HG03565 (cell line): ENCODE results near the gene NLN.
"Not testable (repeated sequence)": the region's sequence is repeated elsewhere in the genome, so short reads cannot be mapped to it uniquely, and the experiment has no call there.

ENCODE experiments used
- ATAC-seq: cut with Tn5 transposase; IDR thresholded peaks from one replicate; pipeline ENCODE4 v1.9.1; 2021; ENCODE audit warnings: mild to moderate bottlenecking, moderate library complexity; ENCODE audit not compliant: unreplicated experiment

Gene NLN

DNA sequence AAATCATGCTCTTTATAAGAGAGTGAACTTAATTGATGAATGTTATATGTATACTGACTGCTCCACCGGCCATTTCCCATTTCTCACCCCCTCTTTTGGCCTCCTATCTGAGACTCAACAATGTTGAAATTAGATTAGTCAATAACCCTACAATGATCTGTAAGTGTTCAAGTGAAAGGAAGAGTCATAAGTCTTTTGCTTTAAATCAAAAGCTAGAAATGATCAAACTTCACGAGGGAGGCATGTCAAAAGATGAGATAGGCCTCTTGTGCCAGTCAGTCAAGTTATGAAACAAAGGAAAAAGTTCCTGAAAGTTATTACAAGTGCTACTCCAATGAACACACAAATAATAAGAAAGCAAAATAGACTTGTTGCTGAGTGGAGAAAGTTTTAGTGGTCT is 83.1 kb downstream of the NLN start:
- ATAC-seq, result no peak

DNA sequence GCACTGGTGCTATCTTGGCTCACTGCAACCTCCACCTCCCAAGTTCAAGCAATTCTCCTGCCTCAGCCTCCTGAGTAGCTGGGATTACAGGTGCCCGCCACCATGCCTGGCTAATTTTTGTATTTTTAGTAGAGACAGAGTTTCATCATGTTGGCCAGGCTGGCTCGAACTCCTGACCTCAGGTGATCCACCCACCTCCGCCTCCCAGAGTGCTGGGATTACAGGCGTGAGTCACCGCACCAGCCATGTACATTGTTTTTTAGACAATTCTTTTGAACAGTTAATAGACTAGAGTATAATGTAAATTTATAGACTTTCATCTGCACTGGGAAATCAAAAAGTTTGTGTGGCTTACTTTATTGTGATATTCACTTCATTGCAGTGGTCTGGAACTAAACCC is 85.5 kb downstream of the NLN start:
- not testable (repeated sequence) for ATAC-seq

DNA sequence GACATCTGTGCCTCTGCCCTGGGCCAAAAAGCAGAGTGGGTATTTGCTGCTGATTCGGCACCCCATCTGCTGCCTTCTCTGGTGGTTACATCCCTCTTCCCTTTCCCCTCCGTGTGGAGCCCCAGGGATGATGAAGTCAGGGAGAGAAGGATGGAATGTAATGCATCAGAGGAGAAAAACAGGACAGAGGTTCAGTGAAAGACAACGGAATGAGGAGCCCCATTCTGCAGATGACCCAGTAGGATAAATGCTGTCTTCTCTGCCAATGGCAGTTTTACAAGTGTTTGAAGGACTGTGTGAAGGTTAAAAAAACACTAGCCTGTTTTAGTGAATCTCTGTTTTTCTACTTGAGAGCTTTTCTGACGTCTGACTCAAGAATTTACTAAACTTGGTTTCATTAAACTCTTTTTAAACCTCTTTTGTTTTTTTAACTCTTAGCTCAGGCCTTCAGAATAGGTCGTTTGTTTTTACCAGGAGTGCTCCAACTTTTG is 86.3 kb downstream of the NLN start:
- ATAC-seq, result no peak

DNA sequence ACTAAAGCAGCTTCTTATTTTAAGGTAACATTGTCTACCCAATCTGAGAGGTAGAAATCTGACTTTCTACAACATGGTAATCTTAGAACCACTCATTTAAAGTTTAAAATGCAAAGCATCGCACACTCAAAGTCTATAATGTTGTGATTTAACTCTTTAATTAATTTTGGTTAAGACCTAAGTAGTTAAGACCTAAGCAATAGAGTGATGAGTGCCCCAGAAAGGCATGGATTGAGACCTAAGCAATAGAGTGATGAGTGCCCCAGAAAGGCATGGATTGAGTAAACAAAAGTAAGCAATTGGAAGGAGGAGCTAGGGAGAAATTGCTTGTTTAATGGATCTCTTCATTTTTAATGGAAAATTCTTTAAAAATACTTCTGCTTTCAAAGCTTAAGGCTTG is 86.8 kb downstream of the NLN start:
- no peak for ATAC-seq

DNA sequence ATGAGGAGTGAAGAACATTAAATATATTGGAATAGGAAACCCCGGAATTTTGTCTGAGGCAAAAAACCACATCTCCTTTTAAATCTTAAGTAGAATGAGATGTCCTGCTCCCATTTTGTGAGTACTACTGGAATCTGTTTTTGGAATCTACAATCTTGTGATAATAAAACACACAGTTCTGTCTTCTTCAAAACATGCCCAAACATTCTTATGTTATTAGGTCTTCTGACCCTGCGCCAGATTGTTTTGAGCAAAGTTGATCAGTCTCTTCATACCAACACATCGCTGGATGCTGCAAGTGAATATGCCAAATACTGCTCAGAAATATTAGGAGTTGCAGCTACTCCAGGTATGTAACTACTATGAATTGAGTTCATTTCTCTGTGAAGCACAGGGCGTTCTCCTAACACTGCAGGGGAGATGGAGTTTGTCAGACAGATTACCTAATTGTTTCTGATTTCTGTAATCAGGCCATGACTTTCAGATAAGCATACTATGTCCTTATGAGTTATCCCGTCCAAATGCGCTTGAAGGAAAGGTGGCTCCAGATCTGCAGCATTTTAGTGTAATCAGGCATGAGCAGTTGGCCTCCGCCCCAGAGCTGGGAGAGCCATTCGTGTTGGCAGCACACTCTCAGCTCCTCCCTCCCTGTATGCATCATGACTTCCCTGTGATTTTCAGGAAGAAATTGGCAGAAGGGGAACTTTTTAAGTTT is 88.0 kb downstream of the NLN start:
- ATAC-seq, result no peak

DNA sequence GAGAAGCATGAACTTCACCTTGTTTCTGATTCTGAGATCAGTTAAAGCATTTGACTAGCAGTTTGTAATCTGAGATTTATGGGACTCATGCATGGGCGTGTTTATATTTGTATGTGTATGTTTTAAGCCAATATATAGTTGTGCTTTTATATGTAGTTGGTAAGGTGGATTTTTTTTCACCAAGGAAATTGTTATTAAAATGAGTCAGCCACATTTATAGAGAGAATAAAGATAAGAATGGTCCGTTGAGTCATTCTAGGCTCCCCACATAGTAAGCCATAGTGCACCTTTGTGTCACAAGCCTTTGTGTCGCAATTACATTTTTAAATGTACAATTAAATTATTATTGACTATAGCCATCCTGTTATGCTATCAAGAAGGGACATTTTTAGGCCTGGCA is 89.0 kb downstream of the NLN start:
- no peak for ATAC-seq

DNA sequence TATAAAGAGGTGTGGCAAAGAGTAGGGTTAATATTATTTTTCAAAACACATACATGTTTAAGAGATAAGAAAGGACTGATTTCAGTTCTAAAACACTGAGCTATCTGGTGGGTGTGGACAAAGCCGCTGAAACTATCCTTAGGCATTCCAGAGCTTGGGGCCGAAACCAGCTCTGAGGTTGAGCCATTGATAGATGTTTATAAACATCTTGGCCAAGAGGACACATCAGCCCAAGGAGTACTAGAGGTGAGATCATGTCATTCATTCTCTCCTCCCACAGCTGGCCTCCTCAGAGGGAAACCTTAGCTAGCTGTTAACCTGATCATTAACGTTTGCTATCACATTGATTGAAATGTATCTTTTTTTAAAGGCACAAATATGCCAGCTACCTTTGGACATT is 89.9 kb downstream of the NLN start:
- no peak for ATAC-seq

DNA sequence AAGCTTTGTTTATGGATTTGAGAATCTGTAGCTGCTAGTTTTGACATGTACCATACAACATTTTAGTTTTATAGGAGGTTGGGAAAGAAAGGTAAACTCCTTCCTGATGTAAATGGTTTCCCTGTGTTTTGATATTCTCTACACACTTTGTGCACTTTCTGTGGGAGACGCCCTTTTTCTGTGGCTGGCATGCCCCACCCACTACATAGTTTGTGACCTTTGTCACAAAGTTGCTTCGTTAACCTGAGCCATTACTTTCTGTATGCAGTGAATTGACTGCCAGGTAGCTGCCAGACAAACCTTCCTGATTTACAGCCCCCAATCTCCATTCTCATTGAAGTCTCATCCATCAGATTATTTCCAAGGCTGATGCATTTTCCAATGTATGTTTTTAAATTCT is 90.6 kb downstream of the NLN start:
- ATAC-seq, result no peak

DNA sequence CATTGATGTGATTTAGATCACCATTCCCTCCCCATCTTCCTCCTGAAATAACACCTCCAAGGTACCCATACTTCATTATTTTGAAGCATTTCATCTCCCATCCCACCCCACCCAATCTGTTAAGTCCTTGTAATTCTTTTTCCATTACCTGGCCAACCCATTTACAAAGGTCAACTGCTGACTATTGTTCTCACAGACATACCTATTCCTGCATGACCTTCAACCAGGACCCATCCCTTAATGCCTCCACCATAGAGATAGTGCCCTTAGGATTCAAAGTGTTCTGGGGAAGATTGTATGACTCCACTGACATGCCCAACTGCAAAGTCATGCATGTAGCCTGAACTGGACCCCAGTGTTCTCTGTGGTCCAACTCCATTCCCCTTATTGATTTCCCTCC is 91.2 kb downstream of the NLN start:
- no peak for ATAC-seq

DNA sequence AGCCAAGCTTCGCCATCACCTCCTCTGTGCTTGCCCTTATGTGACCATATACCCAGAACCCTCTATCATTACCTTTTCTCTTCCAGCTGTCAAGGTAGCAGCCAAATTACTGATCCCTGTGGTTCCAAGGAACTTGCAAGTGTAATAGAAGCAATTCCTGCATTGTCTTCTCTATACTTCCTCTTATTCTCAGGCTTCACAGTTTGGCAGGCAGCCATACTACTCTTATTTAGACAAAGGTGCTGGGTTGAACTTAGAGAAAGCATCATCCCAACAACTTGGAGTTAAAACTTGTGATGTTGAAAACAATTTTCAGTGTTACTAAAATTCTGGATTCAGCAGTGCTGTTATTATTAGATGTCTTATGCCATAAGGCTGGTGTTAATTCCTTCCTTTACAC is 93.2 kb downstream of the NLN start:
- no peak for ATAC-seq

DNA sequence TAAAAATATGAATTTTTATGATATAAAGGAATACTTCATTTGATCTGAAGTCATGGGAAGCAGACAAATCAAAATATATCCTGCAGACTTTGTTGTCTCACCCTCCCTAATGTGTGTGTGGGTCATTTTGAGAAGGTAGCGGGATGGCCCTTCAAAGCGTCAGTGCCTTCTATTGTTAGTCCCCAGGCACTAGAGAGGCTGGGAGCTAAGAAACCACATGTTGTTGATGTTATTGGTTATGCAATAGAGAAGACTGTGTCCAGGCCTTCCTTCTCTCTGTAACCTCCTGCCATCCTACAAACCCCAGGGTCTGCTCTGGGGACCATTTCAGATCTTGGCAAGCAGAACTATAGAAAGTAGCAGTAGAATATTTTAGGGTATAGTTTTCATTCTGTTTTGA is 94.7 kb downstream of the NLN start:
- no peak for ATAC-seq

DNA sequence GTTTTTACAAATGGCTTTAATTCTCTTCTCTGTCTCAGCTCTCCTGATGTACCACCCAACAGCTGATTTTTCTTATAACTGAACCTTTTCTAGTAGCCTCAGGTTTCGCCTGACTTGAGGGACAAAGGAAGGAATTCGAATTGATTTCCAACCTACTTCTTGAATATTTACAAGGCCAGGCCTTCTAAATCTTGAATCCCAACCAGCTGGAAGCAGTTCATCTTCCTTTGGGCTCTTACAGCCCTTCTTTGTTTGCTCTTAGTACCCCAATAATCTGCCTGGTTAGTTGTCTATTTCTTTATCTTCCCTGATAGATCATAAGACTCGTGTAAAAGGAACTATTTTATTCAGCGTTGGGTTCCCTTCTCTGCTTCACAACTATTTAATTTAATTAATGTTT is 95.9 kb downstream of the NLN start:
- no peak for ATAC-seq

DNA sequence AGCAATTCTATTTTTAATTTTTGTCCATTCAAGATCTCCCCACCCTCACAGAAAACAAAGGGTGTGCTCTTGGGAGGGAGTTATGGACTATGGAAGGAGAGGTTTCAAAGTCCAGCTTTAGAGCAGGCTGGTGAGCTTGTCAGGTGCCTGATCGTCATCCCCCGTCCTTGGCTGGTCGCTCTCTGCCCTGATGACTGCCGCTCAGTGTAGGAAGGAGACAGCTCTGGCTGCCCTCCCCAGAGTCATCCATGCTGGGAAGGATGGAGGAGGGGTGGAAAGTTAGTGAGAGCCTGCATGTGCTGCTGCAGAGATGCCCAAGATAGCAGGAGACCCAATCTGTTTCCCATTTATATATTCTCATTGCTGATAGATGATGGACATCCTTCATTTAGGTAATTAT is 96.6 kb downstream of the NLN start:
- no peak for ATAC-seq

DNA sequence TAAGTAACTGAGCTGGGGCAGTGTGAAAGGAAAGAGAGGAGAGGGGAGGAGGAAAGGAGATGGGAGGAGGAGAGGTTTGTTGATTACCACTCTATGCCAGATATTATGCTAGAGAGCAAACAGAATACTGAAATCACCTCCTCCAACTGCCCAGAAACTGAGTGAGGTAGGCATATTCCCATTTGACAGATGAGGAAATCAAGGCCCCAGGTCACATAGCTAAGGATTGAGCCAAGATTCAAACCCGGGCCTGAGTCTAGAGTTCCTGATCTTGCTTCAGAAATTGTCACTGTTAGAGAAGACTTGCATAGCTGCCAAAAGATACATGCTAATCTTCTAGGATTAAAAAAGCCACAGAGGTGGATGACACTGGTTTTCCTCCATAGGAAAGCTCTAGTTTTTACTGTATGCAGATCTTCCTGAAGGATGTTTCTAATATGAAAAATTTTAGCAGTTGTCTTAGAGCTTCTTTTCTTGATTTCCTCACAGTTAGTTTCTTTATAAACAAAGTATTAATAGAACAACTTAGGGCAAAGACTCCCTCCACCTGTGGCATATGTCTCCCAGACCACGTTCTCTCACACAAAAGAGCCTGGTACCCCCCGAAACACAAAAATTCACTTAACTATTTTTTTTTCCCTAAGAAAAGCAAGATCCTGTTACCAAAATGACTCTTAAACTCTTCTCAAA is 97.4 kb downstream of the NLN start:
- ATAC-seq, result no peak

DNA sequence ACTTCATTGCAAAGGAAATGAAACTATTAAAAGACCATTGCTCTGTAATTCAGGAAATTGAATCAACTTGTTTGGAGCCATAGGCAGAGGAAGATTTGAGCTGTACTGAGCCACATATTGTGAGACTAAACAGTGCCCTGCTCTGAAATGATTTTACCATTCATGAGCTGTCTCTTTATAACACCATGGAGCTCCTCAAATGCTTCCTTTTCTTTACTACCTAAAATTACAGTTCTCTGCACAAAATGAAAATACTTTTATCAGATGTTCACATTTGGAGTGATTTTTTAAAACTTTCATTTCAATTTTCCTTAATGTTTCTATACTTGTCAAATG is 97.9 kb downstream of the NLN start:
- ATAC-seq, result no peak

DNA sequence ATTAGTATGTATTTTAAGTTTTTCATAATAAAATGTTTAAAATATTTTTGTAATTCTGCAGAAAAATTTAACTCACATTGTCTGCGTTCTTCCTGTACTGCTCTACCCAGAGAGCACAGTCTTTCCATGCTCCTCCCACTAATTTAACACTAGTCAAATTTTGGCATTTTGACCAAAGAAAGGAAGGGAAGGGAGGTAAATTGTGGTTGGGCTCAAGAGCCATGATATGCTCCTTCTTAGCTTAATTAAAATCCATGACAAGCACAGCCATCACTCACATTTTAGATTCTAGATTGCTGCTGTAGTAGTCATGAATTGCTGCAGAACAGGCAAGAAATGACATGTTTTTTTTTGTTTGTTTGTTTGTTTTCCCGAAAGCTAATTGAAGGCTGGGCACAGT is 98.4 kb downstream of the NLN start:
- ATAC-seq, result no peak

DNA sequence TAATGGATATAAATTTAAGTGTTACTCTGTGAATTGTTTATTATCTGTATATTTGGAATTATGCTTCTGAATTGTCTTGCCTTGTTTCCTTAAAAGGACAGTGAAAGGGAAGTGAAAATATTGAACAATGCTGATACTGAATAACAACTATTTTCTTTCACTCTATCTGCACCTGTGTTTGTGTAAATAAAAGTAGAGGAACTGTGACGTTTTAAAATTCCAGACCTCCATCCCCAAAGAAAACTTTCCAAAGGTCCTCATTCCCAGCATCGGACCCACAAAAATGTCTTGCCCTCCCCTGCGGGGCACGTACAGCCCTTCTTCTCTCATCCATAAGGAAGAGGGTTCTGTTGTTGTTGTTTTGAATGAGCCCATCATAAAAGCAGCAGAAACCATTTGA is 100.0 kb downstream of the NLN start:
- ATAC-seq, result no peak

DNA sequence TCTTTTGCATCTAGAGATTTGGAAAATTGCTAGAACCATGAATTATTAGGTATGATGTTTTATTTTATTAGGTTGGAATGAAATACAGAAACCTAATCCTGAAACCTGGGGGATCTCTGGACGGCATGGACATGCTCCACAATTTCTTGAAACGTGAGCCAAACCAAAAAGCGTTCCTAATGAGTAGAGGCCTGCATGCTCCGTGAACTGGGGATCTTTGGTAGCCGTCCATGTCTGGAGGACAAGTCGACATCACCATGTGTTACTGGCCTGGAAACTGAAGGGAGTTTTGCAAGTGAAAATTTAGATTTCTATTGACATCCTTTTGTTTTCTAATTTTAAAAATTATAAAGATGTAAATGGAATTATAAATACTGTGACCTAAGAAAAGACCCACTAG is 100.7 kb downstream of the NLN start:
- ATAC-seq, result no peak

DNA sequence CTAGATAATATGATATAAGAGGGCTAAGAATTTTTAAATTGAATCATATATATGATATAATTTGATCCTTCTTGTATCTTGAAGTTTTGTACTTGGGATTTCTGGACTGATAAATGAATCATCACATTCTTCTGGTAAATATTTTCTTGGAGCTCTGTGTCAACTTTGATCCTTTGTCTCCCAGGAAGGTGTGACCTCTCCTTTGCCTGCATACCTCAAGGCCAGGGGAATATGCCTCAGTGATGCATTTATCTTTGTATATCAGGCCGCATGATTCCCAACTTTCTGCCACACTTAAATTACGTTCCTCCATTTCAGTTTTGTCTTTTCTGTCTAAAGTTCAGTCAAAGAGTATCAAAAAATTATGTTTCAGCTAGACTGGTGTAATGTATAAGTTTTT is 101.2 kb downstream of the NLN start:
- no peak for ATAC-seq

DNA sequence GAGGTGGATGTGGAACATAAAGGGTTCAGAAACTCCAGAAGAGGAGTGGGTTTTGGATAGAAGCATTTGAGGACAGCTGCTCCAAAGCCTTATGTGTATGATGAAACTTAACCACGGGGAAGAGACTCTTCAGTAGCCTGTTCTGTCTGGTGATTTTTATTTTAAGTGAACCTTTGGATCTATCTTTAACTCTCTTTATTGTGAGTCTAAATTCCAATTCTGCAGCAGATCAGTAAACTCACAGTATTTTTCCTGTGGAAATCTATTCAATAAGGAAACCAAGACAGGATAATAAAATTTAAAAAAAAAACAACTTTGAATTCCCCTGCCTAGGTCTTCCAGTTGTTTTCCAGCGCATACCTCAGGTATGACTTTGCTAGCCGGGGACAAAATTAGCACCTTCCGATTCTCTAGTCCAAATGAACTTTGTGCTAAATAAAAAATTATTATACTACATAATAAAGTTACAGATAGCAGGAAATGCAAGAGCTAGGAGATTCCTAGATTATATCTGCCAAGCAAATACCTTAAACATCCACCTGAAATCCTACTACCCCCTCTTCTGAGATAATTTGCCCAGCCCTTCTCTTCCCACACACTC is 101.9 kb downstream of the NLN start:
- no peak for ATAC-seq

DNA sequence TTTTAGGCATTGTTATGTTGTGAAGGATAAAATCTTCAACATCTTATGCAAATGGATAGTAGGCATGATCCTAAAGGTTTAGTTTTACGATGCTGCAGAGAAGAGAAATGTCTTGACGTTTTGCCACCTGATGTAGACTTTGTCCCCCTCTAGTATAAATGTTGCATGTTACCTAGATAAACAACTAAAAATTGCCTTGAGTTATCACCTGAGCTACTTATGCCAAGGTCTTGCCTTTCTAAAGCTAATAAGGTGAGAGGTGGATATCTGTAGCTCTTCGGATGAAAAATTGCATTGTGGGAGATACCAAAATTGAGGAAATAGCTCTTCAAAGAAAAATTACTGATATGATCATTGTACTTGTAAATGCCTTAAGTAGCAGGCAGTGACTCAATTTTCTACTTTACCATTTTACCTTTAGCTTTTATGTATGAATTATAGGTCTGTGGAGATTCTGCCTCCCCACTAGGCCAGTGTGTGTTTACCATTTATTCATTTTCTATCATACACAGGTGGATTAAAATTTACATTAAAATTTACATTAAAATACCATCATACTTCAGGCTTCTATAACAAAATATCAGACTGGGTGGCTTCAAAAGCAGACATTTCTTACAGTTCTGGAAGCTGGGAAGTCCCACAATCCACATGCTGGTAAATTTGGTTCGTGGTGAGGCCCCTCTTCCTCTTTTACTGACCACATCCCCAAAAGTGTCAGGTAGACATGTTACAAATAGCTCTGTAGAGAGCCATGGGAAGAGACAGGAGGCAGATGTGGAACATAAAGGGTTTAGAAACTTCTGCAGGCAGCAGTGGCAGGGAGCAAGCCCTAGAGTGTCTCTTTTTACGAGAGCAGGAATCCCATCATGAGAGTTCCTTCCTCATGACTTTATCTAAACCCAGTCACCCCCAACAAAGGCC is 103.7 kb downstream of the NLN start:
- peak; percentile 76 for ATAC-seq
